NB4 (cell line): ENCODE measurements around the gene TMEM183A.

Experiments
- POLR2A ChIP-seq: IDR thresholded peaks from 2 replicates; pipeline ENCODE4 v1.6.1; 2011; ENCODE audit warnings: mild to moderate bottlenecking; ENCODE audit not compliant: insufficient read length; ENCODE audit errors: extremely low read depth
- TF ChIP-seq, protein P1 (sequence below): IDR thresholded peaks from one replicate; pipeline ENCODE4 v1.5.1; 2012; ENCODE audit warnings: low read depth, low read length
- TF ChIP-seq, protein P2 (sequence below): IDR thresholded peaks from 2 replicates; pipeline ENCODE4 v1.6.1; 2011; ENCODE audit warnings: low read depth, low read length

DNA sequence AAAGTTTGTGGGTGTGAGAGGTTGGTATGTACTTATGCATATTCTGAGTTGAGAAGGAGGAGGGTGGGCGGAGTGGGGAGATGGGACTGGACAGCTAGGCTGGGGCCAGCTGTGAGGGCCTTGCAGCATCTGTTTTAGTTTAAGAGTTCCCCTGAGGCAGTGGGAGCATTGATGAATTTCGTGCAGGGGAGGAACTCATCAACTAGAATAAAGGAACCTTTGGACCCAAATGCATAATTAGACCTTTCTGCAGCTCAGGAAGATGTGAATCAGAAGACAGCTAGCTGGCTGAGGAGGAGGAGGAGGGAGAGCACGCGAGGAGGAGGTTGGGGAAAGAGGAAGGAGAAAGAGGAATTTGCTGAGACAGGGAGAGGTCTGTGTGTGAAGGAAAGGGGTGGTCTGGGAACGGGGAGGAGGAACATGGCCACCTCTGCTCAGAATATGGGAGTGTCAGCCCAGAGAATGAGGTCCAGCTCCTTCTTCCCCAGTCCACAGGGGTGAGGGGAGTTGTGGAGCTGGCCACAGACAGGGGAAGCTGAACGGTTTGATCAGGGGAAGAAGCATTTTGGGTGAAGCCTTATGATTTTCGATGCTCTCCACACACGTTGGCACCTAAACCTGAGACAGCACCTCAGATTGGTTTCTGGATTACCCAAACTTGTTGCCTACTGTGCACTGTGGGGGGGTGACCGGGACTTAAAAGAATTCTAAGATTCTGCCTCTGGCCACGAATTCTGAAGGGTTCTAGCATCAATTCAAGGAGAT lies 50.9 kb downstream of the TMEM183A start:
- TF ChIP-seq, protein P1, sequence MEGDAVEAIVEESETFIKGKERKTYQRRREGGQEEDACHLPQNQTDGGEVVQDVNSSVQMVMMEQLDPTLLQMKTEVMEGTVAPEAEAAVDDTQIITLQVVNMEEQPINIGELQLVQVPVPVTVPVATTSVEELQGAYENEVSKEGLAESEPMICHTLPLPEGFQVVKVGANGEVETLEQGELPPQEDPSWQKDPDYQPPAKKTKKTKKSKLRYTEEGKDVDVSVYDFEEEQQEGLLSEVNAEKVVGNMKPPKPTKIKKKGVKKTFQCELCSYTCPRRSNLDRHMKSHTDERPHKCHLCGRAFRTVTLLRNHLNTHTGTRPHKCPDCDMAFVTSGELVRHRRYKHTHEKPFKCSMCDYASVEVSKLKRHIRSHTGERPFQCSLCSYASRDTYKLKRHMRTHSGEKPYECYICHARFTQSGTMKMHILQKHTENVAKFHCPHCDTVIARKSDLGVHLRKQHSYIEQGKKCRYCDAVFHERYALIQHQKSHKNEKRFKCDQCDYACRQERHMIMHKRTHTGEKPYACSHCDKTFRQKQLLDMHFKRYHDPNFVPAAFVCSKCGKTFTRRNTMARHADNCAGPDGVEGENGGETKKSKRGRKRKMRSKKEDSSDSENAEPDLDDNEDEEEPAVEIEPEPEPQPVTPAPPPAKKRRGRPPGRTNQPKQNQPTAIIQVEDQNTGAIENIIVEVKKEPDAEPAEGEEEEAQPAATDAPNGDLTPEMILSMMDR: no peak
- no peak for TF ChIP-seq POLR2A
- TF ChIP-seq, protein P2, sequence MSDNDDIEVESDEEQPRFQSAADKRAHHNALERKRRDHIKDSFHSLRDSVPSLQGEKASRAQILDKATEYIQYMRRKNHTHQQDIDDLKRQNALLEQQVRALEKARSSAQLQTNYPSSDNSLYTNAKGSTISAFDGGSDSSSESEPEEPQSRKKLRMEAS: no peak
